Measurements from ENCODE around the gene ZNF423.

DNA sequence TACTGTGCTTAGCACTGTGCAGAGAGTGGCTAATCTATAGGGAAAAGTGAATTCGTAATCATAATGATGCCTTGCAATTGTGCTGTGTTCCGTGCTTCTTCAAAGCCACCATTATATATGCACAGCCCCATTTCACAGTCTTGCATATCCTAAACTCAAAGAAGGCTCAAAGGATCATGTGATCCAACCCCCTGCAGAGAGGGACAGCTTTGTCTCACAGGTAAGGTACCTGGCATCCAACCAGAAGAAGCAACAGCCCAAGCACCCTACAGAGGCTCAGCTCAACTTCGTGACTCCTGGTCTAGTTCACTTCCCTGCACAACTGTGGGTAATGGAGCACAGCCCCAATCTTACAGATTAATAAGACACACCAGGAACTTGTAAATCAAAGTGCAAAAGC, 124.0 kb downstream of the ZNF423 start:
- no peak for TF ChIP-seq BHLHE40 (IDR thresholded peaks at IDR 0.05; ENCODE audit: borderline replicate concordance)
- TF ChIP-seq ARNT (IDR thresholded peaks at IDR 0.05), result no peak
- no peak for TF ChIP-seq SUZ12 (IDR thresholded peaks at IDR 0.05)
- TF ChIP-seq FOXK2 (IDR thresholded peaks at IDR 0.05), result no peak
- no peak for TF ChIP-seq HDGF (IDR thresholded peaks at IDR 0.05; ENCODE audit: borderline replicate concordance)
- no peak for TF ChIP-seq SP1 (IDR thresholded peaks at IDR 0.05)
- no peak for TF ChIP-seq FOXM1 (IDR thresholded peaks at IDR 0.05; ENCODE audit: borderline replicate concordance)
- no peak for TF ChIP-seq FOXA1 (IDR thresholded peaks at IDR 0.05)
- TF ChIP-seq LEF1 (IDR thresholded peaks at IDR 0.05; ENCODE audit: borderline replicate concordance), result no peak
- no peak for TF ChIP-seq ZNF384 (IDR thresholded peaks at IDR 0.05)
- no peak for TF ChIP-seq ELF4 (IDR thresholded peaks at IDR 0.05)
- TF ChIP-seq TARDBP (IDR thresholded peaks at IDR 0.05), result no peak
- no peak for TF ChIP-seq L3MBTL2 (conservative IDR thresholded peaks at IDR 0.05)
- no peak for TF ChIP-seq NFRKB (IDR thresholded peaks at IDR 0.05)
